ENCODE results near the gene TTC7B. TPM values are rescaled to one million over a fixed set of nuclear protein-coding genes. Genes with fewer than 3 reads are reported as not detected.

TTC7B gene
- total and polyA plus RNA-seq, 12 donors = 10.0 to 58.4 (median 24.7) TPM

- Histone ChIP-seq H3K4me1 (replicated peaks in 1 of 2) (peaks cover 6 to 11% of the 10 kb centered on the region in 2 donors), H3K4me3 (no peak overlapping the region), H3K27ac (no peak overlapping the region), H3K27me3 (no peaks in the 10 kb centered on the region), H3K36me3 (replicated peaks in 1 of 2) (peaks cover 0 to 3% of the 10 kb centered on the region in 2 donors), H3K9me3 (replicated peaks in 1 of 3) (no peaks in the 10 kb centered on the region)
- DNase-seq = no peak
- 88 to 98% (median 94%) methylated on average over 4 of the region's 4 CpGs for WGBS, 4 donors
- intact Hi-C loops (cut with DNase I) = no loop called here
- TF ChIP-seq CTCF (IDR thresholded peaks at IDR 0.05) (no peak), POLR2A (IDR thresholded peaks at IDR 0.05) (no peak)
Observed at GRCh38 chr14:90655829-90656228, 160.4 kb downstream of the TTC7B start.

GRCh38 chr14:90654831-90655276 lies 161.4 kb downstream of the TTC7B start:
- WGBS, 4 donors = 38 to 53% (median 43%) methylated on average over 6 to 8 of the region's 8 CpGs
- Histone ChIP-seq H3K27me3 (no peaks in the 10 kb centered on the region), H3K27ac (peak overlapping the region in 3 of 5 donors; percentile 29 to 81 (median 56)), H3K4me3 (no peak overlapping the region), H3K36me3 (replicated peaks in 1 of 2) (peaks cover 0 to 3% of the 10 kb centered on the region in 2 donors), H3K9me3 (replicated peaks in 1 of 3) (no peaks in the 10 kb centered on the region), H3K4me1 (replicated peaks in 1 of 2) (peaks cover 6 to 11% of the 10 kb centered on the region in 2 donors)
- peak in 5 of 7 donors; percentile 58 to 72 (median 61) for DNase-seq
- TF ChIP-seq POLR2A (IDR thresholded peaks at IDR 0.05) = no peak
- intact Hi-C loops (cut with DNase I) = no loop called here

- no peak for DNase-seq
- WGBS, 4 donors = 87 to 91% (median 90%) methylated on average over 6 of the region's 6 CpGs
- Histone ChIP-seq H3K27ac (no peak overlapping the region), H3K36me3 (replicated peaks in 1 of 2) (peaks cover 0 to 3% of the 10 kb centered on the region in 2 donors), H3K9me3 (replicated peaks in 1 of 3) (no peaks in the 10 kb centered on the region), H3K4me1 (replicated peaks in 1 of 2) (peaks cover 6 to 11% of the 10 kb centered on the region in 2 donors), H3K4me3 (no peak overlapping the region), H3K27me3 (no peaks in the 10 kb centered on the region)
- intact Hi-C loops (cut with DNase I) = no loop called here
- TF ChIP-seq CTCF (IDR thresholded peaks at IDR 0.05) (no peak), POLR2A (IDR thresholded peaks at IDR 0.05) (no peak)
Observed at GRCh38 chr14:90652626-90653025, 163.6 kb downstream of the TTC7B start.

GRCh38 chr14:90651976-90652560 lies 164.2 kb downstream of the TTC7B start:
- Histone ChIP-seq H3K4me1 (replicated peaks in 1 of 2) (peaks cover 6 to 11% of the 10 kb centered on the region in 2 donors), H3K9me3 (replicated peaks in 1 of 3) (no peaks in the 10 kb centered on the region), H3K27me3 (no peaks in the 10 kb centered on the region), H3K27ac (no peak overlapping the region), H3K4me3 (no peak overlapping the region), H3K36me3 (replicated peaks in 1 of 2) (peaks cover 0 to 3% of the 10 kb centered on the region in 2 donors)
- intact Hi-C loops (cut with DNase I) = no loop called here
- no peak for DNase-seq
- TF ChIP-seq CTCF (IDR thresholded peaks at IDR 0.05) (no peak), POLR2A (IDR thresholded peaks at IDR 0.05) (no peak)
- WGBS, 4 donors = 76 to 80% (median 79%) methylated on average over 9 of the region's 9 CpGs

All from adrenal gland (tissue), 12 donors.